BJ (cell line): ENCODE data around the gene AFG3L2. TPM values are rescaled to one million over a fixed set of nuclear protein-coding genes. Genes with fewer than 3 reads are reported as not detected.

ENCODE experiments used
- CTCF ChIA-PET: fragments of 350-600 bp; formaldehyde crosslinking; extraction: SDS; loops from one replicate; lab custom pipeline; 2021; ENCODE audit warnings: antibody characterized with exemption, inconsistent platforms; lab: Yijun Ruan, JAX
- POLR2A ChIA-PET: fragments of 300-600 bp; sonication (Branson Sonifier 250); formaldehyde crosslinking; extraction: SDS; loops from one replicate; lab custom pipeline; 2021; ENCODE audit warnings: antibody characterized with exemption; lab: Charles Lee
- DNase-seq: peaks from one replicate; pipeline ENCODE4 v3.0.0-alpha.2; 2011; ENCODE audit warnings: low read depth
- H3K27me3 ChIP-seq: 2 replicates; pipeline ENCODE4 v1.6.0; 2011; ENCODE audit warnings: low read length; ENCODE audit not compliant: control insufficient read depth, insufficient read depth
- H3K36me3 ChIP-seq: 2 replicates; pipeline ENCODE4 v1.5.1; 2011; ENCODE audit warnings: low read length; ENCODE audit not compliant: control insufficient read depth, insufficient read depth
- H3K4me3 ChIP-seq: 2 replicates; pipeline ENCODE4 v1.5.1; 2011; ENCODE audit warnings: low read depth, mild to moderate bottlenecking, control low read depth, low read length
- polyA plus RNA-seq: library from polyadenylated mRNA; depleted of rRNA; stranded (reverse); fragments of >200 nt; gene quantifications from 2 replicates; pipeline ENCODE4 v1.2.3, GENCODE V29; 2011
- TF ChIP-seq, protein P1 (sequence below): IDR thresholded peaks from 2 replicates; pipeline ENCODE4 v1.5.1; 2011; ENCODE audit warnings: low read depth, mild to moderate bottlenecking, control low read depth, inconsistent platforms, low read length, moderate library complexity; ENCODE audit not compliant: insufficient read depth

Gene AFG3L2
- polyA plus RNA-seq, 1 experiment = 25.5 TPM

DNA sequence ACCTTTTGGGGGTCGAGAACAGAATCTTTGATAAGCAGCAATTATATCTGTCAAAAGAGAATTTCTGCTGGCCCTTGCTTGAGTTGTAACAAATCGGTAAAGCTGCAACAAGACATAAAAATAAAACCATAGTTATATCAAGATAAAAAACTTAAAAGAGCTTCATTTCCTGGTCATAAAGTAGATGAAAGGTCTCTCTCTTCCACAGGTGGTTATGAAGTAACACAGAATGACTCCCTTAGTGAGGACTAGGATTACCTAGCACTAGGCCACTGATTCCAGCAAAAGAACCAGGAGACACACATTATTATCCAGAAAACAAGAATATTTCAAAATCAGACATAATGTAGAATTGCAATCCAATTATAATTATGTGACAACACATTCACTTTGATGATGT, 5.4 kb downstream of the AFG3L2 start:
- peaks cover 3% of the 10 kb centered on the region for H3K36me3 ChIP-seq
- DNase-seq = no peak
- H3K4me3 ChIP-seq = no peak overlapping the region
- TF ChIP-seq, protein P1, sequence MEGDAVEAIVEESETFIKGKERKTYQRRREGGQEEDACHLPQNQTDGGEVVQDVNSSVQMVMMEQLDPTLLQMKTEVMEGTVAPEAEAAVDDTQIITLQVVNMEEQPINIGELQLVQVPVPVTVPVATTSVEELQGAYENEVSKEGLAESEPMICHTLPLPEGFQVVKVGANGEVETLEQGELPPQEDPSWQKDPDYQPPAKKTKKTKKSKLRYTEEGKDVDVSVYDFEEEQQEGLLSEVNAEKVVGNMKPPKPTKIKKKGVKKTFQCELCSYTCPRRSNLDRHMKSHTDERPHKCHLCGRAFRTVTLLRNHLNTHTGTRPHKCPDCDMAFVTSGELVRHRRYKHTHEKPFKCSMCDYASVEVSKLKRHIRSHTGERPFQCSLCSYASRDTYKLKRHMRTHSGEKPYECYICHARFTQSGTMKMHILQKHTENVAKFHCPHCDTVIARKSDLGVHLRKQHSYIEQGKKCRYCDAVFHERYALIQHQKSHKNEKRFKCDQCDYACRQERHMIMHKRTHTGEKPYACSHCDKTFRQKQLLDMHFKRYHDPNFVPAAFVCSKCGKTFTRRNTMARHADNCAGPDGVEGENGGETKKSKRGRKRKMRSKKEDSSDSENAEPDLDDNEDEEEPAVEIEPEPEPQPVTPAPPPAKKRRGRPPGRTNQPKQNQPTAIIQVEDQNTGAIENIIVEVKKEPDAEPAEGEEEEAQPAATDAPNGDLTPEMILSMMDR = no peak
- H3K27me3 ChIP-seq = no peaks in the 10 kb centered on the region
- POLR2A ChIA-PET = no interaction called here
- CTCF ChIA-PET = no interaction called here

- no peak overlapping the region for H3K4me3 ChIP-seq
- POLR2A ChIA-PET = no interaction called here
- no peak for DNase-seq
- CTCF ChIA-PET = no interaction called here
- peaks cover 5% of the 10 kb centered on the region for H3K36me3 ChIP-seq
- no peaks in the 10 kb centered on the region for H3K27me3 ChIP-seq
- TF ChIP-seq, protein P1 = no peak
Measured at GRCh38 chr18:12369211-12369610, 7.8 kb downstream of the AFG3L2 start.

- ChIA-PET POLR2A (interaction anchor here (0.8 kb wide), 1 partner anchor 88 kb away, joined by 4 read pairs; no protein-coding TSS in a partner anchor), CTCF (interaction anchor here (1.3 kb wide), 1 partner anchor 9 kb away, joined by 3 read pairs; no protein-coding TSS in a partner anchor)
- TF ChIP-seq, protein P1 = no peak
- peaks cover 6% of the 10 kb centered on the region for H3K36me3 ChIP-seq
- H3K4me3 ChIP-seq = no peak overlapping the region
- DNase-seq = no peak
- no peaks in the 10 kb centered on the region for H3K27me3 ChIP-seq
Measured at GRCh38 chr18:12366784-12367183, 10.2 kb downstream of the AFG3L2 start.

GRCh38 chr18:12366379-12366778, 10.6 kb downstream of the AFG3L2 start:
- no peaks in the 10 kb centered on the region for H3K27me3 ChIP-seq
- H3K36me3 ChIP-seq = peaks cover 6% of the 10 kb centered on the region
- TF ChIP-seq, protein P1 = no peak
- no peak overlapping the region for H3K4me3 ChIP-seq
- no peak for DNase-seq
- CTCF ChIA-PET = no interaction called here
- POLR2A ChIA-PET = interaction anchor here (0.8 kb wide), 1 partner anchor 87 kb away, joined by 4 read pairs; no protein-coding TSS in a partner anchor

GRCh38 chr18:12362473-12363174, 14.4 kb downstream of the AFG3L2 start:
- TF ChIP-seq, protein P1 = no peak
- Histone ChIP-seq H3K36me3 (peaks cover 8% of the 10 kb centered on the region), H3K27me3 (no peaks in the 10 kb centered on the region), H3K4me3 (no peak overlapping the region)
- ChIA-PET POLR2A (no interaction called here), CTCF (no interaction called here)
- no peak for DNase-seq
